CD4-positive, alpha-beta T cell treated with Interleukin-6 at 100 ng/mL for 8 hours (primary cell): ENCODE data around the gene LEF1.

Source experiments
- DNase-seq: peaks from one replicate; pipeline ENCODE4 v3.0.0-alpha.2; 2020; ENCODE audit warnings: mixed read lengths, low spot score

The LEF1 gene

DNA sequence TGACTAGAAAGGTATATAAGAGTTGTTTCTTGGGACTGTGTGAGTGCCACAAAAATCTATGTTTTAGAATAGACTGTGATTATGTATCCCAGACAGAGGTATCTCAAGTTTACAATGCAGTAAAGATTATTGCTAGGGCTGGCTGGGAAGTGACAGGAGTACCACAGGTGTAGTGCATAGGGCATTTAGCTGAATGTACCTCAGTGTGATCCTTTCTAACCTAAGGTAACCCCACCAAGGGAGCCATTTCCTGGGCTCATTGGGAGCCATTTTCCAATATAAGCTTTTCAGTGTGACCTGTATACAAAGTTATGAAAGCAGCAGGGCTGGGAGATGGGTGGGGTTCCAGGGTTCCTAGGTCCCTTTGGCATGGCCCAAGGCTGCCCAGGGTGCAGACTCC is 6.1 kb upstream of the LEF1 start:
- no peak for DNase-seq

DNA sequence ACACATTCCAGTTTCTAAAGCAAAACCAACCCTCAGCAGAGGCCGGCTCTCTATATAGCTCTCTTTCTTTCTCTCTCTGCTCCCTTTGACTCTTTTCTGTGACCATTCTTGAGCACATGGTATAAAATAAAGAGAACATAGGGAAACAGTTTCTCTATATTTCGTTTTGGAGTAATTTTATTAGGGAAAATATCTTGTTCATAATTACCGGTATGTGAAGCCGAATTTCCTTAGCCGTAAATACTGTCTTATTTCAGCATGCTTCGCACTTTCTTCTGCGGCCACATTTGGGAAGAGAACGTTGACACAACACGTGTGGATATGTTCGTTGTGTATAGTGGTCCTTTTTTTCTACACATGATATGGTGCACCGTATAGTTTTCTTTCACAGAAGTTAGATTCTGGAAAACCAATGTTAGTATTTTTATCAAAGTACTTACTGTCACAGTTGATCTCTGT is 4.9 kb upstream of the LEF1 start:
- DNase-seq = no peak

DNA sequence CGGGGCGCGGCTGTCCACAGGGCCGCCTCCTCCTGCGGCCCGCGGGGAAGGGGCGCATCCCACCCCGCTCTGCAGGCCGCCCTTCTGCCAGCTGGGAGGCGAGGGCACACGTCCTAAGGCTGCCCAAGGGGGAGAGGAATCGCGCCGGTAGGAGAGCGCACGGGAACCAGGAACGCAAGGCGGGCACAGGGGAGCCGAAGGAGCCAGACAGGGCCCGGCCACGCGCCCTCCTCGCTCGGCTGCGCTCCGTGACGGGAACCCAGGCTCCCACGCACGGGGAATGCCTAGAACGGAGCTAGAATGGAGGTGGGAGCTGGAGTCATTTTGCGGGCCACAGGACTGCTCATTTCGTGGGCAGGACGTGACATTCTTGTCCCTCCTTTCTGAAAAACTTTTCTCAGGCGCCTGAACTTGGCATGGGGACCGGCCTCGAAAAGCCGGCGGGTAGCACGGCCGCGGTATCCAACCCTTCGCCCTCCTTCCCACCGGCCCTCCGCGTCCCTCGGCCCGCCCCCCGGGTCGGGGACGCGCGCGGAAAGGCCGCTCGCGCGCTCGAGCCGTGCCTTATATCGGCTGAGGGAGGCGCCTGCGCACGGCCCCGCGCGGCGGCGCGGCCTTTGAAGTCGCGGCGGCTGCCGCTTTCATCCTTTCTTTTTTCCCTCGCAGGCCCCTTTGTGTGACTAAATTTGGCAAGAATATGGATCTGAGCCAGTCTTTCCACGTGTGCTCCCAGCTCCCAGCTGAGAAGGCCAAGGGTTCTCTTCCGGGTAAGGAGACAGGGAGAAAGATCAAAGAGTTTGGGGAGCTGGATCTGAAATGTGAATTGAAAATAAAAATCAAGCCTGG is 4.2 kb upstream of the LEF1 start:
- DNase-seq = peak; percentile 68

DNA sequence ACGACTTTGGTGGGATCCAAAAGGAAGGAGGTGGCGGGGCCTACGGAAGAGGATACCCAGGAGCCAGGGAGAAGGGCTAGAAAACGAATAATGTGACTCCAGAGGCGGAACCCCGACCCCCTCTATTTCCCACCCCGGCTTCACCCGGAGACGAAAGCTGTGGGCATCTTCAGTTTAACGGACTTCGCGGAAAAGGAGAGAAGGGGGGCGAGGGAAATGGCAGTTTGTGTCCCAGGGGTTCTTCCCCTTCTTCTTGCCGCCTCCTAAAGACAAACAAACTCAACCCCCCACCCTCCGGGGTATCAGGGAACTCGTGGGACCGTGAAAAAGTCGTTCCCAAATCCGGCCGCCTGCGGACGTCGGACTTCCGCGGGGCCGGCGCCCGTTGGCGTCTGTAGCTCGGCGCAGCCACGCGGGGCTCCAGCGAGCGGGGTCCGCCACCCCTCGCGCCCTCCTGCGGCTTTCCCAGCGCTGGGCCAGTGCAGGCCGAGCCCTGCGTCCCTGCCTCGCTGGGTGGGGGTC is 3.6 kb upstream of the LEF1 start:
- DNase-seq = no peak

DNA sequence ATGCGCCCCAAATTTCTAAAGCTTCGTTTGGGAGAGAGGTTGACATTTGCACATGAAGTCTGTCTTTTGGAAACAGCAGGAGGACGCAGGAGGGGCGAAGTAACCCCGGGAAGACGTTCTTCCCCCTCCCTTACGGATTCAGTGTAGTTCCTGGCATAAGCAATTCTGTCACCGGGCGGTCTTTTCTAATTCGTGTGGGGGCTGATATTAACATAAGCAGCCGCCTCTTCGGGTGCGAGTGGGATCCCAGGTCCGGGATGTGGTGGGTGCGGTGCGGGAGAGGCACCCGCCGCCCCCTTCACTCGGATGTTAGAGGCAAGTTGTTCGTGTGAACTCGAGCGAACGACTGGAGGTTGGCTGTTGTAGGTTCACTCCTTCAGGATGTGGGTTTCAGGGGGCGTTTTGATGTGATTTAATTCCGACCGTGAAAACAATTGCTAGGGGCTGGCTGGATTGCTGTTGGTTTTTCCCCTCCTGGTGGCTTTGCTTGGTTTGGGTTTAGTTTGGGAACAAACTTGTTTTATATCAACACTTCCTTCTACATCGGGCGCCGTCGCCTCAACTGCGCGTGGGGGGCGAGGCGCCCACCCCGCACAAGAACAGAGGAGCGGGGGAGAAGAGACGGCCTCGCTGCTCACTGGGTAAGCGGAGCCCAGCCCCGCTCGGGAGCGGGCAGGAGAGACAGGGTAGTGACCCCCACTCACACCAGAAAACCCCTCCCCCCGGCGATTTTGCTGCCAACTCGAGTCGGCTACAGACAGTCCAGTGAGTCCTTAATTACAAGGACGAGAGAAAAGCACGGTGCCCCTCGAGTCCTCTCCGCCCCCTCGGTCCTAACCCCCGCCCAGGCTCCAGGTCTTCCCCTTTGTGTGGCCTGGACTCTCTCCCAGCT is 2.9 kb upstream of the LEF1 start:
- DNase-seq = peak; percentile 78

DNA sequence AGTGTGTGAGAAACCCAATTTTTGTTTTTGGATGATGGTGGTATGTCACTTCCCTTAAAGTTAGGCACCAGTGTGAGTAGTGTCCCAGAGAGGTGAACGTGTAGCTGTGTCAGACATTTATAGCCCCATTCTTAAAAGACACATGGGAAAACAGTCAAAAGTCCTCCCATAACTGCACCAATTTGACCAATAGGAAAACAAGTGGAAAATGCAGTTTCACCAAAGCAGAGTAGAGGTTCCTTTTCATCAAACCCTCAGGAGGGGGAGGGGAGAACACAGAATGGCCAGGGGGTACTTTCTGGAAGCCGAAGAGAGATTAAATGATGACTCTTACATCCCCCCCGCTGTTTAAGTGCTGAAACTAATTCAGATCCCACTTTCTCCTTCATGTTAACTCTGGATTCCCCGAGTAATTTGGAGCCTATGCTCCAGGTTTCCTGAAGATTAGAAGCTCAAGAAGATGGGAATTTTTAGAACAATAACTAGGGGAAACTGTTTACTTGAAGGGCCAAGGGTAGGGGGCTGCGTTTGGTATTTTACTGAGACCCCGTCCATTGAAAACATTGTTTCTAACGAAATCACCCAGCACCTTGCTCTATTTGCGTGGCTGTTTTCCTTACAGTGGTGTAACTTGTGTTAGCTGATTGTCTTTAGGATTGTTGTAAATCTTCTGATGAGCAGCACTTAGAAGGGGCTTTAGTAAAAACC is 2.1 kb upstream of the LEF1 start:
- DNase-seq = no peak

DNA sequence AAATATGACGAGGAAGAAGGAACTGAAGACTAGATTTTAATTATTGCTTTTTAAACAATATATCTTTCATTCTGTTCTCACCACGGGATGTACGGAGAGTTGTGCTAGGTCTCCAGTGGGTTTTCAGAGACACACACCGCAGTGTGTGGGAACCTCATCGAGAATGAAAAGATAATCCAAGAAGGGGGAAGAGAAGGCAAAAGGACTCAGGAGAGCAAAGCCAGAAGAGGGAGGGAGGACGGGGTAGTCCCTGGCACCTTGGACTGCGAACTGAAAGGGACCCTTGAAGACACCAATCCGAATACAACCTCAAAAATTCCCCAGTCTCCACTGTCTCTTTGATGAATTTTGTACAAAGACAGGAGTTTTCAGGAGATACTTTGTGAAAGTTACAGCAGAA is 932 bp upstream of the LEF1 start:
- no peak for DNase-seq

DNA sequence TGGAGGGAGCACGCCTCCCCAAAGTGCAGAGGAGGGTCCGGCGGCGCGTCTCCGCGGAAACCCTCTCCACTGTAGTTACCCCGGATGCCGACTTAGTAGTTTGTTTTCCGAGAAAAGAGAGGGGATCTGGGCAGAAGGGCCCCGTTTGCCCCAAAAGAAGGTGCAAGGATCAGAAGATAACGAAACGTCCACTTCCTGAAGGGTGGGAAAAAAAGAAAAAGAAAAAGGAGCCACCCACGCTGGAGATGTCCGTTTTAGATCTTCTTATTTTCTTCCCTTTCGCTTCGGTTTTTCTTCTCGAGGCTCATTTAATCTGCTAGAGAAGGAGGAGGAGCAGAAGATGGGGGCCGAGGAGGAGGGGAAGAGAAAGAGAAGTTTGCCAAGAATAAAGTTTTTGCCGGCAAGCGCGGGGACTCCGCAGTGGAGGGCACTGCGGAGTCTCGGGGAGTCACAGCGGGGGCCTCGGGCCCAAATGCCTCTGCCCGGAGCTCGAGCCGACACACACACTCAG is 517 bp downstream of the LEF1 start:
- peak; percentile 48 for DNase-seq

DNA sequence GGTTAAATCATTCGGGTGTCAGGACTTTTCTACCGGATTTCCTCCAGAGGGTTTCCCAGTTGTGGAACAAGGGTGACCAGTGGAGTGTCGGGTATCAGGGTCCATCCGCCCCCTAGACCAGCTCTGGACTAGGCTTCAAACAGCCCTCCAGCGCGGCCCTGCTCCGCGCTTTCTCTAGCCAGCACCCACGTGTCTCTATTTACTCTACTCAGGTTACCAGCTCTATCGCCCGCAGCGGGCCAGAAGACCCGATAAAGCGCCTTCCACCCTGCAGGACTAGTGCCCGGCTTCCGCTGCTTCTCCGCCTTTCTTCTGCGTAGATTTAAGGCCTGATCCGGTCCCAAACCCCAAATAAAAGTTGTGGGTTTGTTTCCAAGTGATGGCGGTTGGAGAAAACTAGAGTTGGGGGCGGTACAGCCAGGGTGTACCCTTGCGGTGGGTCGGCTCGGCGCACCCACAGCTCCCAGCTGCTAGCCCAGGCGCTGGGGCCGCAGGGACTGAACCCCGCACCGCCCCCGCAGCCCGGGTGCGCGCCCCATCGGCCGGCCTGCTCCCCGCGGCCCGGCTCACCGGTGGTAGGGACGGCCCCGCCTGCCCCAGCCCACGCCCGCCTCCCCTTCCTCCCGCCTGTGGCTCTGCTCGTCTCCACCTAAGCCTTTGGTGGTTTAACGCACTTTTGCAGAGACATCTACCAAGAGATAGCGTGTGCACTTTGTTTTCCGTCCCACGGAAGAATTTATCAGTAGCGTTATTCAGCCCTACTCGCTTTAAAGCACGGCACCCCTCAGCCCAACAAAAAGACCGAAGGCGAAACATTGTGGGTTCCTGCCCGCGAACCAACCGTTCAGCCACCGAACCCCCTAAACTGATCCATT is 2.1 kb downstream of the LEF1 start:
- DNase-seq = peak; percentile 70

DNA sequence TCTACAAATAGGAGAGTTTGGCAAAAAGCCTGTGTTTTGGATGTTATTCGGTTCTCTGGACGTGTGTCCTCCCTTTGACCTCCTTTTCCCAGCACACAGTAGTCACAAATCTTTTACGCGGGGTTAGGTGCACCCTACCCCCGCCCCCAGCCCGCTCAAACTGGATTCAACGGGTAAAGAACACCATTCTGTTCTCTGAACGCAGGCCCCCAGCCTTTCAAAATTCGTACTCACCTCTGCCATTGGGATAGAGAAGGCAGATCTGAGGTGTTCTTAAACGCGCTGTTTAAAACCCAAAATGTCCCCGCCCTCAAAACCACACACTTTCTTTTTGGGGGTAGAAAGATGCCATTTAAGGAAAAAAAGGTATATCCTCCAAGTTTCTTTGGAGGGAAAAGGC is 2.7 kb downstream of the LEF1 start:
- peak; percentile 56 for DNase-seq

DNA sequence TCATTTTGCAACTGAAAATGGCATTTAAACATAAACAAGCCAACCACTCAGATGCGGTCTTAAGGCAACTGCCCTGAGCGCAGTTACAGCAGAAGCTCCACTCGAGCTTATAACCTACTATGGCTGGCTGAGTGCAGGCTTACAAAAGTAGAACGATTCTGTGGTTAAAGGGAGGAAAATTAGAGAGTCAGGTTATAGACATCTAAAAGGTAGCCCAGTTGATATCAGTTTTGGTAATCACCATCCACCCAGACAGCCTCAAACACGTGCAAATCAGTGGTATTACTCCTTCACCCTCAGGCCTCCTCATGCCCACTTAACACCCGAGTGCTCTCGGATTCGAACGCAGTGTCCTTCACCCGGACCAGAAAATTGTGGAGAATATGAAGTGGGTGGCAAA is 3.1 kb downstream of the LEF1 start:
- DNase-seq = peak; percentile 36

DNA sequence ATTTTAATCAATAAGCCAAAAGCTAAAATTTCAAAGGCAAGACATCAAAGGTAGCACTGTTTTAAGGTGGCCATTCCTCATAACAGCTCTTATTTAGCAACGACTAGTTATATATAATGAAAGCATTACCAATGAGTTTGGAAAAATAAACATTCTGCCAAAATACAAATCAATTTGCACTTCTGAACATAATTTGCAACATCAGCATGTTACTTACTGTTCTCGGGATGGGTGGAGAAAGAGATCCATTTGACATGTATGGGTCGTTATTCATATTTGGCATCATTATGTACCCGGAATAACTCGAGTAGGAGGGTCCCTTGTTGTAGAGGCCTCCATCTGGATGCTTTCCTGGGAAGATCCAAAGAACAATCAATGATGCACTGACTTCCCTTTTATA is 5.4 kb downstream of the LEF1 start:
- no peak for DNase-seq

DNA sequence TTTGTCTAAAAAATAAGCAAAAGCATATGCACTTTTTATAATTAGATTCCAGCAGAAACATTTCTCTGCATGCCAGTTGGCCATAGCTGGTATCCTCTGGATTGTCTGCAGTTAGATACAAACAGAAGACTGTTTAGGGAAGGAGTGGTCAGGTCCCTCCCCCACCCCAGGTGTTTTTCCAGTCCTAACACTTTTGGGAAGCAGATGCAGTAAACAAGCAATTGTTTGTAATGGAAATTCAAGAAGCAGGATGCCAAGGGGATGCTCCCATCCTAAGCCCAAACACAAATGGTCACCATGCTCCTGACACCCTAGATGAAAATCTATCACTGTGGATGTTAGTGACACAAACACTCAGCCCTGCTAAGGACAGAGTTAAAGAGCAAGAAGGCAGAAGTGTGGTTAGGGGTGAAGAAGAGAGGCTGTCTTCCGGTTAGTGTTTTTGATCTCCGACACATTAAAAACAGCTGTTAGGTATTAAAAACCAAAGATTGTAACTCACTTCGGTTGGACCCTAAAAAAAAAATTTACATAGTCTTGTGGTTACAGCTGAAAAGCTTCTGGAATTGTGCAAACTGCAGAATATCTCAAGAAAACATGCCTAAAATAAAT is 7.9 kb downstream of the LEF1 start:
- peak; percentile 49 for DNase-seq

DNA sequence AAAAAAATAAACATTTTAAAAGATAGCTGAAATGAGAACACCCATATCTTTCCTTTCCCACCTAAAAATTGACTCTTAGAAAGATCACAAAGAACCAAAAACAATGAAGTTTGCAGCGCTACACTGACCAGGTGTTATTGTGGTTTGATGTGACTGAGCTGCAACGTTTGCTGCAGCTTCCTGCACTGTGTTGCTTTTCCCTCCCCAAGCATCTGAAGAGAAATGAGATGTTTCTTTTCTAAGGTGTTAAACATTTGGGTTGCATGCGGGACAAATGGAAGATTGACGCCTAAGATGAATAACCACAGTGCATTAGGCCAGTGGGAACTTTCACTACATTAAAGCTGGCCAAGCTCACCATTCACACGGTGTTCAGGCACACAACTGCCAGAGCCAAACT is 8.9 kb downstream of the LEF1 start:
- DNase-seq = peak; percentile 39

DNA sequence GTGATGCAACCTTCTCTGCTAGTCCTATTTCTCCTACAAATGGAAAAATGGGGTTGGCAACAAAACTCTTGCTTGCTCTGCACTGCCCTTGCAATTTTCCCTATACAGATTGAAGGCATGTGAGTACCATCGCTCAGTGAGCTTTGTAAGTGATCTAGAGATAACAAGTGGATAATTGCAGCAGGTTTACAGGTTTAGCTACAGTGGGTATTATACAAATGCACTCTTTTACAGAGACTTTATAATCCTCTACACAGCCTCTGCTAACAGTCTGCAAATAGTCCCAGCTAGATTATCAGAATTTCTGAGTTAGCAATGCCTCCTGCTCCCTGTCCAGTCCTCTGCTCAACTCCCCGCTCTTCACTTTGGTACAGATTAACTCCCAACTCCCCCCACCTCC is 11.1 kb downstream of the LEF1 start:
- no peak for DNase-seq

DNA sequence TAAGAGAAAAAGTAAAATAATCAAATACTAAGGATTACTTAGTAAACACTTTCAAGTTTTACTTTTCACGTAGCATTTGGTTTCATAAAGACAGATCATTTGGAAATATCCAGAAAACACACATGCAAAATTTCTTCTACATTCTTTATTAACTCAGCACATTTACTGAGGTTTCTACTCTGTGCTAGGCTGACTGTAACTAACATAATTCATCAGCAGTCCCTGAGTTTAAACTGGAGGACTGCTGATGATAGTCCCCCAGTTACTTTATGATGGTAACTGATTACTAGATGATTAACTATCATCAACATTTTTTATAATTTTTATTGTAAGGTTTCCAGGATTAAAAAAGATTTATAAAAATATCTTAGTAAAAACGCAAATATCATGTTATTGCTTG is 12.3 kb downstream of the LEF1 start:
- DNase-seq = no peak

DNA sequence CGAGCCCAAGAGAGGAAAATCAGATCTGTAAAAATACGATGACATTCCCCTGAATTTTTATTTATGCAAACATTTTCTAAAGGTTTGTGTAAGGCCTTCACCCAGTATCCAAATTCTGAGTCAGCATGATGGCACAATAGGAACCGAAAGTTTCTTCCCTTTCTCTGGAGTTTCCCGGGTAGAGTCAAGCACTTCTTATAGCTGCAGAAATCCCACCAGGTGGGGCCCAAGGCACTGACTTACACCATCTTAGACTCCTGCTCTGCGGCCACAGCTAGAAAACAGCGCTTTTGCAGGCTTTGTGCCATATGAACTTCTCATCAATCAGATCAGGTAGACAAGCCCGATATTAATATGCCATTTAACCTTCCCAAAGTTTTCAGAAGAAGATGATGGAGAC is 13.4 kb downstream of the LEF1 start:
- no peak for DNase-seq

DNA sequence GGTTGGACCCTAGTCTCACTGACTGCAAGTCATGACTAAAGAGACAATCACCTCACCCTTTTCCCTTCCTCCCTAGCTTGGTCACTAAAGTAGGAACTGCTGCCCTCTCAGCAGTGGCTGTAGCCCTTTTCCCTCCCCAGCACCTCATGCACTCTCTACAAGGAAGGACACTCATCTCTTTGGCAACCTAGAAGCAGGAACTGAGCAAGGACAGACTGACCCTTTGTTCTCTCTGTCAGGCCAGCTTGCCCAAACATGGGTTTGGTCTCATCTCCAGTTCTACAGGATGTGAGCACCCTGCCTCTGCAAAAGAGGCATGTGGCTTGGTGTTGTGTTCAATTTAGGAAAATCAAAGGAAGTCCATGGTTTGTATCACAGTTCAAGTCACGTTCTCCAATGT is 15.8 kb downstream of the LEF1 start:
- DNase-seq = no peak

DNA sequence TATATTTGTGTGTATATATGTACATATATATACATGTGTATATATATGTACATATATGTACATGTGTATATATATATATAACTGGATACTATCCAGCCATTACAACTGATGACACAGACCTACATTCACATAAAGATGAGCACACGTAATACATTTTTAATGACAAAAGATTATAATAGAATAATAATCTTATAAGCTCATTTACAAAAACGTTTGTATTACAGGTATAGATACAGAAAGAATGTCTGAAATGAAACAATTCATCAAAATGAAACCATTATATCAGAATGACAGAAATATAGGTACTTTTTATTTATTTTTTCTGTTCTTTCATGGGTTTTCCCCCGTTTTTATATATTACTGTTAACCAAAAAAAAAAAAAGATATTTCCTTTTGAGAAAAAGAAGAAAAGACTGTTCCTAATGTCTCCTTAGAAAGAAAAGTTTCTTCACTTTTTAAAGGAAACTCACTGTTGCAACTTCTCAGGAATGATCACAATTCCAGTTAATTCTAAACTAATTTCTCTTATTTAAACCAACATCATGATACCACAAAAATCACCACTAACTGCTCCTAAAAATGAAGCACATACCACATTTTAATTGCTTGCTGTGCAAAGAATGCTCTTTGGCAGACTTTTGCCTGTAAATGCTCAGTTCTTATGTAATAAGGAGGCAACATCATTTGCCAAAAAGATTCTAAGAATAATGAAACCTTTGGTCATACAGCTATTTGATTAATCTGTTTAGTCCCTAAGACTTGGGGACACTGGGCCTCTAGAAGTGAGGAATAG is 18.9 kb downstream of the LEF1 start:
- DNase-seq = no peak

DNA sequence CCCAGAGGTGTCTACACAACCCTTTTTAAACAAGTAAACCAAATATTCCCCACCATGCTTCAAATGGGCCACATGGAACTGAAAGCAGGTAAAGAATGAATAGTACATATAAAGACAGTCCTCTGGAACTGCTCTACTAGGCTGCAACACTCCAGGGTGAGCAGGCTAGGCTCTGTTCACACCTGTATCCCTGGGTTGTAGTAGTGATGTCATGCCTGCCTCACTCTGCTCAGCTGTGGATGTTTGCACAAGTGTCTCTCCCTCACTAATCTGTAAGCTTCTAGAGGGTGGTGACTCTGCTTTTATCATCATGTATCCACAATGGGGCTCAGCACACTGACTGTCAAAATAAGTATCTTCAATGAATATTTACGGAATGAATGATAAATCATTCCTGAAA is 20.4 kb downstream of the LEF1 start:
- no peak for DNase-seq
